Stomach (tissue), 4 donors: Measurements from ENCODE around the gene SMTNL1.

Experiments used
- POLR2A ChIP-seq, 4 donors: fragments of 450-650 bp; IDR thresholded peaks; one replicate each; pipeline ENCODE4 v1.6.1; 2016; ENCODE audit warnings: antibody characterized with exemption in 4 of 4, control low read depth in 2 of 4, mild to moderate bottlenecking in 1 of 4, moderate library complexity in 1 of 4
- POLR2AphosphoS5 ChIP-seq, 3 donors: sonication (generic); formaldehyde crosslinking; IDR thresholded peaks; one replicate each; pipeline ENCODE4 v1.6.1; 2016; ENCODE audit warnings: antibody characterized with exemption in 3 of 3
- TF ChIP-seq, protein P1 (sequence below), 7 experiments: fragments of 450-650 bp in 4 of 7; fragments of 200-600 bp in 3 of 7; sonication (generic) in 3 of 7; IDR thresholded peaks; one replicate each; pipeline ENCODE4 v1.5.1; 2016 to 2019; ENCODE audit warnings: antibody characterized with exemption in 7 of 7, control low read depth in 2 of 7, mild to moderate bottlenecking in 1 of 7

DNA sequence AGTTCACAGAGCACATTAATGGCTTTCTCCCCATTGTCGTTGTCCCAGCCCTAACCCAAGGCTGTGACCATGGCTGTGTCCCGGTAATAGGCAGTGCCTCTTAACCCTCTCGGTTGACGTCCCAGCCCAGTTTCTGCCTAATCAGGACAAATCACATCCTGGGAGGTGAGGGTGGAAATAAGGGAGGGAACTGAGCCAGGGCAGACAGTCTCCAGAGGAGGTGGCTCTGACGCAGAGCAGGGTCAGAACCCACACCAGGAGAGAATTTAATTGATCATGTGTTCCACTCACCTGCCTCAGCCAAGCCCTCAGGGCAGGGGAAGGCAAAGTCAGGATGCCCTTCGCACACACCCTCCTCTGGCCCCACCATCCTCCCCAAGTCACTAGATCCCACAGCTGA is 38.9 kb upstream of the SMTNL1 start:
- TF ChIP-seq, protein P1, sequence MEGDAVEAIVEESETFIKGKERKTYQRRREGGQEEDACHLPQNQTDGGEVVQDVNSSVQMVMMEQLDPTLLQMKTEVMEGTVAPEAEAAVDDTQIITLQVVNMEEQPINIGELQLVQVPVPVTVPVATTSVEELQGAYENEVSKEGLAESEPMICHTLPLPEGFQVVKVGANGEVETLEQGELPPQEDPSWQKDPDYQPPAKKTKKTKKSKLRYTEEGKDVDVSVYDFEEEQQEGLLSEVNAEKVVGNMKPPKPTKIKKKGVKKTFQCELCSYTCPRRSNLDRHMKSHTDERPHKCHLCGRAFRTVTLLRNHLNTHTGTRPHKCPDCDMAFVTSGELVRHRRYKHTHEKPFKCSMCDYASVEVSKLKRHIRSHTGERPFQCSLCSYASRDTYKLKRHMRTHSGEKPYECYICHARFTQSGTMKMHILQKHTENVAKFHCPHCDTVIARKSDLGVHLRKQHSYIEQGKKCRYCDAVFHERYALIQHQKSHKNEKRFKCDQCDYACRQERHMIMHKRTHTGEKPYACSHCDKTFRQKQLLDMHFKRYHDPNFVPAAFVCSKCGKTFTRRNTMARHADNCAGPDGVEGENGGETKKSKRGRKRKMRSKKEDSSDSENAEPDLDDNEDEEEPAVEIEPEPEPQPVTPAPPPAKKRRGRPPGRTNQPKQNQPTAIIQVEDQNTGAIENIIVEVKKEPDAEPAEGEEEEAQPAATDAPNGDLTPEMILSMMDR (IDR thresholded peaks at IDR 0.05), result no peak
- TF ChIP-seq POLR2A (IDR thresholded peaks at IDR 0.05), result no peak
- no peak for TF ChIP-seq POLR2AphosphoS5 (IDR thresholded peaks at IDR 0.05)
